Neural progenitor cell (in vitro differentiated cells): ENCODE results near the gene CSNK1G3. TPM values are rescaled to one million over a fixed set of nuclear protein-coding genes. Genes with fewer than 3 reads are reported as not detected.

Source experiments
- DNase-seq: peaks from one replicate; pipeline ENCODE4 v3.0.0-alpha.2; 2016; ENCODE audit warnings: low spot score
- H2AFZ ChIP-seq: fragments of 200-600 bp; sonication (generic); replicated peaks from 2 replicates; pipeline ENCODE4 v1.6.1; 2016; ENCODE audit warnings: antibody characterized with exemption
- H3F3A ChIP-seq: fragments of 200-600 bp; sonication (generic); 2 replicates; pipeline ENCODE4 v1.6.1; 2016; ENCODE audit warnings: antibody characterized with exemption, low read depth
- H3K27ac ChIP-seq: fragments of 200-600 bp; sonication (generic); 2 replicates; pipeline ENCODE4 v1.5.1; 2016; ENCODE audit warnings: mild to moderate bottlenecking
- H3K27me3 ChIP-seq: fragments of 200-600 bp; sonication (generic); 2 replicates; pipeline ENCODE4 v1.6.1; 2016; ENCODE audit warnings: mild to moderate bottlenecking, moderate library complexity
- H3K36me3 ChIP-seq: fragments of 200-600 bp; sonication (generic); 2 replicates; pipeline ENCODE4 v1.5.1; 2016
- H3K4me1 ChIP-seq: fragments of 200-600 bp; sonication (generic); 2 replicates; pipeline ENCODE4 v1.6.1; 2016; ENCODE audit warnings: mixed run types
- H3K4me2 ChIP-seq: fragments of 200-600 bp; sonication (generic); 2 replicates; pipeline ENCODE4 v1.6.1; 2016
- H3K4me3 ChIP-seq: fragments of 200-600 bp; sonication (generic); 2 replicates; pipeline ENCODE4 v1.5.1; 2016
- H3K79me2 ChIP-seq: fragments of 200-600 bp; sonication (generic); 2 replicates; pipeline ENCODE4 v1.6.1; 2016; ENCODE audit warnings: low read depth
- H3K9ac ChIP-seq: fragments of 200-600 bp; sonication (generic); 2 replicates; pipeline ENCODE4 v1.6.1; 2016
- H3K9me3 ChIP-seq: fragments of 200-600 bp; sonication (generic); 2 replicates; pipeline ENCODE4 v1.5.1; 2016; ENCODE audit warnings: low read depth
- H4K20me1 ChIP-seq: fragments of 200-600 bp; sonication (generic); 2 replicates; pipeline ENCODE4 v1.6.1; 2016; ENCODE audit warnings: low read depth
- H3K27ac Mint-ChIP-seq: 3 replicates; pipeline ENCODE4 v1.8.0; 2021; ENCODE audit warnings: mixed read lengths
- H3K27me3 Mint-ChIP-seq: 2 replicates; pipeline ENCODE4 v1.8.0; 2022; ENCODE audit warnings: low read depth, mild to moderate bottlenecking, inconsistent platforms, moderate library complexity, mixed read lengths; ENCODE audit not compliant: insufficient read depth
- H3K36me3 Mint-ChIP-seq: 3 replicates; pipeline ENCODE4 v1.8.0; 2021; ENCODE audit warnings: mixed read lengths
- H3K4me1 Mint-ChIP-seq: 3 replicates; pipeline ENCODE4 v1.8.0; 2021; ENCODE audit warnings: mixed read lengths
- H3K4me3 Mint-ChIP-seq: 3 replicates; pipeline ENCODE4 v1.8.0; 2021; ENCODE audit warnings: mild to moderate bottlenecking, moderate library complexity, mixed read lengths
- H3K9me3 Mint-ChIP-seq: 3 replicates; pipeline ENCODE4 v1.8.0; 2020; ENCODE audit warnings: mixed read lengths
- CTCF ChIP-seq: fragments of 200-600 bp; sonication (generic); IDR thresholded peaks from 2 replicates; pipeline ENCODE4 v1.5.1; 2017; ENCODE audit warnings: antibody characterized with exemption, mild to moderate bottlenecking
- EZH2 ChIP-seq: fragments of 200-600 bp; sonication (generic); IDR thresholded peaks from 2 replicates; pipeline ENCODE4 v1.6.1; 2017; ENCODE audit warnings: antibody characterized with exemption, mild to moderate bottlenecking, moderate library complexity
- EZH2phosphoT487 ChIP-seq: fragments of 200-600 bp; sonication (generic); IDR thresholded peaks from 2 replicates; pipeline ENCODE4 v1.6.1; 2017; ENCODE audit warnings: antibody characterized with exemption
- total RNA-seq: library from RNA; depleted of rRNA; stranded (reverse); fragments of >200 nt; gene quantifications from 2 replicates; pipeline ENCODE4 v1.2.3, GENCODE V29; 2015; ENCODE audit warnings: low replicate concordance

The CSNK1G3 gene
- total RNA-seq, 1 donor from 2014 or later, result 96.7 TPM

- no peaks in the 10 kb centered on the region for H3K9me3 ChIP-seq
Measured at GRCh38 chr5:123496892-123497291, 15.1 kb upstream of the CSNK1G3 start.

GRCh38 chr5:123500471-123500870, 11.5 kb upstream of the CSNK1G3 start:
- TF ChIP-seq EZH2 (no peak), EZH2phosphoT487 (no peak), CTCF (no peak)
- H3K4me3 ChIP-seq, result no peak overlapping the region
- H3K4me1 ChIP-seq, result peaks cover 21% of the 10 kb centered on the region
- Mint-ChIP-seq H3K4me3 (no peak overlapping the region), H3K27me3 (no peaks in the 10 kb centered on the region), H3K27ac (no peak overlapping the region), H3K9me3 (no peaks in the 10 kb centered on the region), H3K4me1 (no peaks in the 10 kb centered on the region), H3K36me3 (no peaks in the 10 kb centered on the region)
- no peaks in the 10 kb centered on the region for H3F3A ChIP-seq
- H3K4me2 ChIP-seq, result no peak overlapping the region
- H3K27ac ChIP-seq, result no peak overlapping the region
- no peak for DNase-seq
- H3K79me2 ChIP-seq, result no peaks in the 10 kb centered on the region
- H2AFZ ChIP-seq, result no peak overlapping the region
- no peak overlapping the region for H3K9ac ChIP-seq
- no peaks in the 10 kb centered on the region for H3K27me3 ChIP-seq
- H3K9me3 ChIP-seq, result no peaks in the 10 kb centered on the region
- H3K36me3 ChIP-seq, result no peaks in the 10 kb centered on the region
- no peaks in the 10 kb centered on the region for H4K20me1 ChIP-seq

More at GRCh38 chr5:123496892-123497291, 15.1 kb upstream of the CSNK1G3 start:
- no peaks in the 10 kb centered on the region for H3K36me3 ChIP-seq
- Mint-ChIP-seq H3K4me1 (no peaks in the 10 kb centered on the region), H3K27ac (no peak overlapping the region), H3K4me3 (no peak overlapping the region), H3K36me3 (no peaks in the 10 kb centered on the region), H3K27me3 (no peaks in the 10 kb centered on the region), H3K9me3 (no peaks in the 10 kb centered on the region)
- H3K27me3 ChIP-seq, result no peaks in the 10 kb centered on the region
- H3K4me2 ChIP-seq, result no peak overlapping the region
- no peak for DNase-seq
- no peaks in the 10 kb centered on the region for H3K79me2 ChIP-seq
- H4K20me1 ChIP-seq, result no peaks in the 10 kb centered on the region
- H3K27ac ChIP-seq, result no peak overlapping the region
- no peak overlapping the region for H3K9ac ChIP-seq
- H2AFZ ChIP-seq, result no peak overlapping the region
- TF ChIP-seq EZH2phosphoT487, result no peak
- no peak for TF ChIP-seq CTCF
- no peak for TF ChIP-seq EZH2
- H3K4me3 ChIP-seq, result no peak overlapping the region
- H3F3A ChIP-seq, result no peaks in the 10 kb centered on the region
- peaks cover 9% of the 10 kb centered on the region for H3K4me1 ChIP-seq

- no peak overlapping the region for H3K4me2 ChIP-seq
- no peak overlapping the region for H3K27ac ChIP-seq
- H3F3A ChIP-seq, result no peaks in the 10 kb centered on the region
- H3K36me3 Mint-ChIP-seq, result no peaks in the 10 kb centered on the region
- no peak overlapping the region for H3K4me3 Mint-ChIP-seq
- no peaks in the 10 kb centered on the region for H3K36me3 ChIP-seq
- H2AFZ ChIP-seq, result no peak overlapping the region
- H3K9ac ChIP-seq, result no peak overlapping the region
- no peaks in the 10 kb centered on the region for H4K20me1 ChIP-seq
- H3K79me2 ChIP-seq, result no peaks in the 10 kb centered on the region
- no peak for DNase-seq
- no peaks in the 10 kb centered on the region for H3K9me3 Mint-ChIP-seq
- peaks cover 28% of the 10 kb centered on the region for H3K4me1 ChIP-seq
- H3K9me3 ChIP-seq, result no peaks in the 10 kb centered on the region
- no peak overlapping the region for H3K4me3 ChIP-seq
- no peaks in the 10 kb centered on the region for H3K27me3 Mint-ChIP-seq
- TF ChIP-seq EZH2phosphoT487 (no peak), CTCF (no peak), EZH2 (no peak)
- no peak overlapping the region for H3K27ac Mint-ChIP-seq
- peaks cover 4% of the 10 kb centered on the region for H3K4me1 Mint-ChIP-seq
- no peaks in the 10 kb centered on the region for H3K27me3 ChIP-seq
Measured at GRCh38 chr5:123502120-123502519, 9.9 kb upstream of the CSNK1G3 start.
